Femur (tissue), 1 donor: ENCODE measurements around the gene VSIG10L2.

ENCODE experiments used
- DNase-seq: peaks from one replicate; pipeline ENCODE4 v3.0.0-alpha.2; 2017

Gene VSIG10L2

GRCh38 chr11:125948278-125949051, 2.6 kb downstream of the VSIG10L2 start:
- no peak for DNase-seq

- DNase-seq: no peak
Observed at GRCh38 chr11:125949271-125950177, 3.7 kb downstream of the VSIG10L2 start.

GRCh38 chr11:125950178-125950490, 4.3 kb downstream of the VSIG10L2 start:
- DNase-seq: no peak

- DNase-seq: peak; percentile 81
Observed at GRCh38 chr11:125950696-125951651, 5.1 kb downstream of the VSIG10L2 start.

DNA sequence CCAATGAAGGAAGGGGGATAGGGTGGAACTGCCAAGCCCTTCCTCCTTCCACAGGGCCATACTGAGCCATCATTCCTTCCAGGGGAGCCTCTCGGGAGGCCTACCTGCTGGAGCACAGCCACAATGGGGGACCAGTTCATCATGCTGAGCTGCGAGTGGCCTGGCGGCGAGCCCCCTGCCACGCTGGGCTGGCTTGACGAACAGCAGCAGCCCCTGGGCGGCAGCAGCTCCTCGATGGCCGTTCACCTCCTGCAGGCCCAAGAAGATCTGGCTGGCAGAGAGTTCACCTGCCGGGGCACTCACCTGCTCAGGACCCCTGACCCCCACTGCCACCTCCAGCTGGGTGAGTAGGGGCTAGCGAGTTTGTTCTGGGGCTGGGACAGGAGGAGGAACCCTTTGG, 5.9 kb downstream of the VSIG10L2 start:
- DNase-seq: no peak

DNA sequence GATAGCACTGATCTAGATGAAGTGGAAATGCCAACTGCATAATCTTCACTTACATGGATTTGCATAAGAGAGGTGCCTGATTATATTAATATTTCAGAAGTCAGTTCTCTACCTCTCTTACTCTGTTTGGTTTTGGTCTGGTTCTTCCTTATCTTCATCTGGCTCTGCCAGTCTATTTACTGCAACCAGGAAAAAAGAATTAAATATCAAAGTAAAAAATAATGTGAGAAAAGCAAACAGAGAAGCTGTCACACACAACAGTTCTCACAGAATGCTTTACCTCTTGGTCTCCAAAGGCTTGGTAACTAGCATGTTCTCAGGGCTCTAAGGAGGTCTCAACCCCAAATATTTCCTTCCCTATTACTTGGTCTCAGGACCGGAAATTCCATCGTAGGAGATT, 6.7 kb downstream of the VSIG10L2 start:
- DNase-seq: no peak

DNA sequence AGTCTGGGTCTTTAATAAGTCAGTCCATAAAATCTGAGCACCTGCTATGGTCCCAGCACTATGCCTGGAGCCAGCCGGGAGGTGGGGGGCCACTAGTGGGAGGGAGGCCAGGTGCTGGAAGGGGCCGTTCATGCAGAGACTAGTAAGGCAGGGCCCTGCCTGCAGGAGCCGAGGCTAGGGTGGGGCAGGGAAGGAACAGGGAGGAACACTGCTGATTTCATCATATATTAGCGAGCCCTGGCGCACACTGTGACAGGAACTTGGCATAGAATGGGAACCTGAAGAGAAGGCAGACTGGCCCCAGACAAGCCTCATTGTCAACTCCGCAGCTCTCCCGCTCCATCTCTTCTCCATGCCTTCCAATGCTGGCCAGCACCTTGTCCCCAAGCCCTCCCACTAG, 7.1 kb downstream of the VSIG10L2 start:
- peak; percentile 55 for DNase-seq

DNA sequence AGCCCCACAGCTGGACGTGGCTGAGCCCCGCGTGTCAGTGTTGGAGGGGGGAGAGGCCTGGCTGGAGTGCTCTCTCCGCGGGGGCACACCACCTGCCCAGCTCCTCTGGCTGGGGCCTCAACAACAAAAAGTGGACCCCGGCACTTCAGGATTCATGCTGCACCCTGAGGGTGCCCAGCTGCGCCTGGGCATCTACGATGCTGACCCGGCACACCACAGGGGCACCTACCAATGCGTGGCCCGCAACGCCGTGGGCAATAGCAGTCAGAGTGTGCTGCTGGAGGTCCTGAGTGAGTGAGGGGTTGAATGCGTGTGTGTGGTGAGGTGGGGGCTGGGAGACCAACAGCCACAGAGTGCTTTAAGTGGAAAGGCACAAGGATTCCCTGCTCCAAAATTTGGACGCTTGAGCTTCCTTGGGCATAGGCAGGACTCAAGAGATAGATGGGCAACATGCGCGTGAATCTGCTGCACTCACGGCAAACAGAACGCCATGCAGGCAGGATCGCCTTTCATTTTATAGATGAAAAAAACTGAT, 7.6 kb downstream of the VSIG10L2 start:
- no peak for DNase-seq

DNA sequence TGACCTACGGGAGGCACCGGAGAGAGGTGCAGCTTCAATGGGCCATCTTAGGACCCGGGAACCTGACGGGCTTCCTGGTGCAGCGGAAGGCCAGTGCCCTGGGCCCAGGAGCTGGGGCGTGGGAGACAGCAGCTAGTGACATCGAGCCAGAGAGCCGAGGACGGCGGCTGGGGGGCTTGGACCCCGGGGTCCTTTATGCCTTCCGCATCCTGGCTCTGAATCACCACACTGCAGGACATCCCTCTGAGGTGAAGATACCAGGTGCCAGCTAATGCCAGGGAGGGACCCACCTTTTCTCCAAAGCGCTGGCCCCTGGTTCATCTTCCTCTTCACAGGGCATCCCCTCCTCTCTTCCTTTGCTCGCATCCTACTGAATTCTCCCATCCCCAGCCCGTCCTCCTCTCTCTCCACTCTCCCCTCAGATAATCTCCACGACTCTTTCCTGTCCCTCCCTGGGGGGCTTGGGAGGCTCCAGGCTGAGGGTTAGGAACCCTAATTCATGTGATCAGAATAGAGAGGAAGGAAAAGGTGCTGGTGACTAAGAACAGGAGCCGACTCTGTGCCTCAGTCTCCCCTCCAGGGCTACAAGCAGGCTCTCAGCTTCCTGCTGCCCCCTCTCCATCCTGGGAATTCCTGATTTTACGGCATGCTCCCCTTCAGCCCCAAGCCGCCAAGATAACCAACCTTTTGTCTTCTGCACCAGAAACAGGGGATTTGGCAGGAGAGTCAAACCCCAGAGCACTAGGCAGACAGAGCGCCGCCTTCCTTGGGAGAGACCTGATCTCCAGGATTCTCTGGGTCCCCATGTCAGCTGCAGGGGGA, 8.5 kb downstream of the VSIG10L2 start:
- no peak for DNase-seq

DNA sequence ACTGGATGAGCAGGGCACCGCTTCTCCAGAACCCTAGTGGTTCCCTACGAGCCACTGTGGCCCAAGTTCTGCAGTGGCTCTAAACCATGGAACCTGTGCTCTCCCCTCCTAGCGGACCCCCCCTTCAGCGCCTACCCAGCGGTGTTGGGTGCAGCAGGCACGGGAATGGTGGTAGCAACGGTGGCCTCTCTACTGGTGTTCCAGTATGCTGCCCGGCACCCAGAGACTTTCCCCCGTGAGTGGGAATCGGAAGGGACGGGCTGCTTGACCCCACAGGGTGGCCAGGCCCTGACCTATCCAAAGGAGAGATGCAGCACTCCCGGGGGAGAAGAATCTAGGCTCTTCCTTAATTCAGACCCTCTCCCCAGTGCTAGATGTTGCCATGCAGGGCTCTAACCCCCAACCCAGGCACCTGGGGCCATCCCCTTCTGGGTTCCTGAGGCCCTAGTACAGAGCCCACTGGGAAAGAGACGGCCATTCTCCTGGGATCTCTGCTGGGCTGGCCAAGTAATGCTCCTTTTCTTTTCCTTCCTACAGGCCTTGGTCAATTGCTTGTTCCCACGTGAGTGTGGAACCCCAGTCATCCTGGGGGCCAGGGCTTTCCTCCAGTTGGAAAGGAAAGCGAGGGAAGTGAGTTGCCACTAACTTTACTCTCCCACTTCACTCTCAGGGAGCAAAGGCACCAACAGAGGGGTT, 9.2 kb downstream of the VSIG10L2 start:
- DNase-seq: no peak

GRCh38 chr11:125955856-125956255, 10.0 kb downstream of the VSIG10L2 start:
- DNase-seq: no peak

GRCh38 chr11:125956391-125957134, 10.7 kb downstream of the VSIG10L2 start:
- peak; percentile 52 for DNase-seq

- no peak for DNase-seq
Observed at GRCh38 chr11:125957618-125958332, 11.9 kb downstream of the VSIG10L2 start.

DNA sequence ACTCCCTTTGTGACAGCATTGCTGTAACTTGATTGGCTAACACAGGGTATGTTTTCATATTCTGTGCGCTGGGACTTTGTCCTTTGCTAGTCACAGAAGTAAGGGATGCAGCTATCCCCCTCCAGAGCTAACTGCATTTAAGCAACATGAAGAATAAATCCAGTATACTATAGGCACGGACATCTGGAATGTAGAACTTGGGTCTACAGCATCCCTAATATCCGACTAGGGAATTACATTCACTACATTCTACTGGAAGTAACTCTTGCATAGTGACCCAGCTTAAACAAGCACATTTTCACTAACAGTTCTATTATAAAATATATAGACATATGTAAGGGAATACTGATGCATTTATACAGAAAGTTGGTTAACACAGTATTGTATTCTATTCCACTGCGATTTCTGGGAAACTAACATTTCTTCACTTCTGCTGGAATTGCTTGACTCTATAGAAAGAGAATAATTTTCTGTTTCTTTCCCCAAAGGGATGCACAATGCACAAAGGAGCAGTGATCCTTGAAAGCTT, 13.1 kb downstream of the VSIG10L2 start:
- no peak for DNase-seq

DNA sequence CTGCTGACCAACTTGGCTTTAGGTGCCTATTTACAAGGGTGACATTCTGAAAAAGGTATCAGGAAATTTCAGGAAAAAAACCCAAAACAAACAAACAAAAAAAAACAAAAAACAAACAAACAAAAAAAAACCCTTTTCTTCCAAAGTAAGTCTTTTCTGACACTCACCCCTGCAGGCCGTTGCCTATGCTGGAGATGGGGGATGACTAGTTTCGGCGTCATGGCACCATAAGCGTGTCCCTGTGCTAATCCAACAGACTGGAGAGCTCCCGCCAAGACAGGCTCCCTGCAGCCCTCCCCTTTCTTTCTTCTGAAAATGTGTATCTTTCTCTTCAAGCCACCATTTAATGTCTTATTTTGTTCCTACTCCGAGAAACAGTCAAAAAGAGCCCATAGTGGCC, 13.7 kb downstream of the VSIG10L2 start:
- no peak for DNase-seq

GRCh38 chr11:125959931-125960330, 14.1 kb downstream of the VSIG10L2 start:
- no peak for DNase-seq

DNA sequence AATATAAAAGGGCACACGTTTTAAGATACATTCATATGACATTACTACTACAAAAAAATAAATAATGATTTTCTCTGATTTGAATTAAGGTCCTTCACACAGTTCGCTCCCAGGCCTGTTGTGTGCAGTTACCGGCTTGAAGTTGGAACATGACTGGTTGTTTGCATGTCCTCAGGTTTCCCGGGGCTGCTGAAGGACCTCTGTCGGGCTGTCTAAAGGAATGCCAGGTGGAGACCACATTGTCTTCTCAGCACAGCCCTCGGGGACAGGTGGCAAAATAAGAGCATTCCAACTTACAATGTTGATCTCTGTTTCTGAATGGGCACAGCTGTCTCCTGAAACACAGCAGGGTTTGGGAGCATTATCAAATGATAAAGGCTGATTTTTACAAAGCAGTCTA, 14.9 kb downstream of the VSIG10L2 start:
- DNase-seq: no peak

- no peak for DNase-seq
Observed at GRCh38 chr11:125967515-125967914, 21.7 kb downstream of the VSIG10L2 start.

GRCh38 chr11:125968354-125968753, 22.5 kb downstream of the VSIG10L2 start:
- DNase-seq: no peak
